Subcutaneous abdominal adipose tissue (tissue), 5 donors: Measurements from ENCODE around the gene USP44.

Source experiments
- H3K27ac ChIP-seq: one replicate; pipeline ENCODE4 v1.7.0; 2013; ENCODE audit warnings: low read depth, mild to moderate bottlenecking, inconsistent platforms, low read length, moderate library complexity
- H3K27me3 ChIP-seq, 5 donors: one replicate each; pipeline ENCODE4 v1.7.0; 2013; ENCODE audit warnings: low read length in 5 of 5, inconsistent platforms in 1 of 5; ENCODE audit not compliant: control insufficient read depth in 5 of 5, insufficient read depth in 4 of 5
- H3K36me3 ChIP-seq, 5 donors: one replicate each; pipeline ENCODE4 v1.7.0; 2013; ENCODE audit warnings: low read length in 5 of 5; ENCODE audit not compliant: control insufficient read depth in 5 of 5, insufficient read depth in 5 of 5
- H3K4me1 ChIP-seq, 5 donors: one replicate each; pipeline ENCODE4 v1.7.0; 2013; ENCODE audit warnings: low read length in 5 of 5, mild to moderate bottlenecking in 3 of 5, moderate library complexity in 1 of 5; ENCODE audit not compliant: control insufficient read depth in 5 of 5, insufficient read depth in 5 of 5
- H3K4me3 ChIP-seq, 5 donors: one replicate each; pipeline ENCODE4 v1.7.0; 2013; ENCODE audit warnings: low read length in 5 of 5, low read depth in 1 of 5
- H3K9ac ChIP-seq, 5 donors: one replicate each; pipeline ENCODE4 v1.7.0; 2013; ENCODE audit warnings: low read length in 5 of 5, mild to moderate bottlenecking in 4 of 5, moderate library complexity in 3 of 5
- H3K9me3 ChIP-seq, 5 donors: one replicate each; pipeline ENCODE4 v1.7.0; 2013; ENCODE audit warnings: low read length in 5 of 5; ENCODE audit not compliant: control insufficient read depth in 5 of 5
- donor health status: healthy.
- donor health status: healthy.
- donor health status: healthy.
- donor health status: healthy.
- donor health status: healthy.

Gene USP44

GRCh38 chr12:95473884-95474659 is 77.2 kb downstream of the USP44 start, which contains the start of gene METAP2:
Gene METAP2, plus strand, starts transcription at chr12:95474152. Its CDS starts 28 bp downstream, at chr12:95474180.
- H3K9ac ChIP-seq = peak within 1 kb of the TSS; percentile 99 to 100 (median 100)
- H3K4me3 ChIP-seq = peak within 1 kb of the TSS; percentile 86 to 98 (median 96)
- no peaks in the 10 kb centered on the region for H3K27me3 ChIP-seq
- H3K9me3 ChIP-seq = no peaks in the 10 kb centered on the region
- peaks cover 10 to 20% (median 11%) of the 10 kb centered on the region in 5 donors for H3K36me3 ChIP-seq
- H3K4me1 ChIP-seq = peaks cover 2 to 25% (median 22%) of the 10 kb centered on the region in 5 donors
- H3K27ac ChIP-seq = peak within 1 kb of the TSS; percentile 98

- H3K27ac ChIP-seq = peak overlapping the region; percentile 98
- peak overlapping the region; percentile 84 to 100 (median 100) for H3K9ac ChIP-seq
- H3K36me3 ChIP-seq = peaks cover 6 to 19% (median 11%) of the 10 kb centered on the region in 5 donors
- peak overlapping the region; percentile 86 to 98 (median 89) for H3K4me3 ChIP-seq
- H3K9me3 ChIP-seq = no peaks in the 10 kb centered on the region
- peaks cover 2 to 25% (median 22%) of the 10 kb centered on the region in 5 donors for H3K4me1 ChIP-seq
- H3K27me3 ChIP-seq = no peaks in the 10 kb centered on the region
These were observed 77.9 kb downstream of the USP44 start for GRCh38 chr12:95473231-95473883.

GRCh38 chr12:95470300-95470699 is 81.0 kb downstream of the USP44 start:
- no peaks in the 10 kb centered on the region for H3K36me3 ChIP-seq
- H3K9ac ChIP-seq = no peak overlapping the region
- H3K27ac ChIP-seq = no peak overlapping the region
- H3K9me3 ChIP-seq = no peaks in the 10 kb centered on the region
- H3K4me3 ChIP-seq = no peak overlapping the region
- H3K27me3 ChIP-seq = no peaks in the 10 kb centered on the region
- H3K4me1 ChIP-seq = peaks cover 2 to 16% (median 14%) of the 10 kb centered on the region in 5 donors
